GM18505 (cell line): ENCODE measurements around the gene SRP19.
"Not testable (repeated sequence)": the region's sequence is repeated elsewhere in the genome, so short reads cannot be mapped to it uniquely, and the experiment has no call there.

Source experiments
- ATAC-seq: cut with Tn5 transposase; IDR thresholded peaks from one replicate; pipeline ENCODE4 v1.9.1; 2021; ENCODE audit not compliant: unreplicated experiment
- POLR2A ChIP-seq: IDR thresholded peaks from 4 replicates; pipeline ENCODE4 v1.6.1; 2011; ENCODE audit warnings: borderline replicate concordance; ENCODE audit not compliant: insufficient read depth, insufficient read length; ENCODE audit errors: extremely low read depth

Gene SRP19

GRCh38 chr5:112854651-112855050 lies 6.4 kb upstream of the SRP19 start:
- TF ChIP-seq POLR2A, result no peak
- no peak for ATAC-seq

- TF ChIP-seq POLR2A, result no peak
- no peak for ATAC-seq
These were observed 3.2 kb upstream of the SRP19 start for GRCh38 chr5:112857866-112858265.

GRCh38 chr5:112860571-112860928 lies 537 bp upstream of the SRP19 start:
- not testable (repeated sequence) for ATAC-seq

- no peak for TF ChIP-seq POLR2A
- no peak for ATAC-seq
These were observed 525 bp downstream of the SRP19 start for GRCh38 chr5:112861638-112861985.

- no peak for TF ChIP-seq POLR2A
These were observed 998 bp downstream of the SRP19 start for GRCh38 chr5:112862085-112862484.

DNA sequence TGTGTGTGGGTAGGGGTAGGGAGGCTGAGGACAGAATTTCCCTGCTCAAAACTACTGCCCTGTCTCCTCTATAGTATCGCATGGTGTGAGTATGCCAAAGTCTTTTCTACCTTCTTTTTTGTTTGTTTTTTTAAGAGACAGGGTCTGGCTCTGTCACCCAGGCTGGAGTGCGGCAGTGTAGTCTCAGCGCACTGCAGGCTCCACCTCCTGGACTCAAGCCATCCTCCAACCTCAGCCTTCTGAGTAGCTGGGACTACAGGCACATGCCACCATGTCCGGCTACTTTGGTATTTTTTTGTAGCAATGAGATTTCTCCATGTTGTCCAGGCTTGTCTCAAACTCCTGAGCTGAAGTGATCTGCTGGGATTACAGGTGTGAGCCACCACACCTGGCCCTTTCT lies 2.5 kb downstream of the SRP19 start:
- ATAC-seq, result no peak
- TF ChIP-seq POLR2A, result no peak

More at GRCh38 chr5:112862085-112862484, 998 bp downstream of the SRP19 start:
- ATAC-seq, result no peak

- no peak for ATAC-seq
- no peak for TF ChIP-seq POLR2A
These were observed 4.0 kb downstream of the SRP19 start for GRCh38 chr5:112865128-112865527.

- no peak for TF ChIP-seq POLR2A
- no peak for ATAC-seq
These were observed 5.7 kb downstream of the SRP19 start for GRCh38 chr5:112866739-112867138.

- no peak for ATAC-seq
- TF ChIP-seq POLR2A, result no peak
These were observed 6.3 kb downstream of the SRP19 start for GRCh38 chr5:112867411-112867810.

DNA sequence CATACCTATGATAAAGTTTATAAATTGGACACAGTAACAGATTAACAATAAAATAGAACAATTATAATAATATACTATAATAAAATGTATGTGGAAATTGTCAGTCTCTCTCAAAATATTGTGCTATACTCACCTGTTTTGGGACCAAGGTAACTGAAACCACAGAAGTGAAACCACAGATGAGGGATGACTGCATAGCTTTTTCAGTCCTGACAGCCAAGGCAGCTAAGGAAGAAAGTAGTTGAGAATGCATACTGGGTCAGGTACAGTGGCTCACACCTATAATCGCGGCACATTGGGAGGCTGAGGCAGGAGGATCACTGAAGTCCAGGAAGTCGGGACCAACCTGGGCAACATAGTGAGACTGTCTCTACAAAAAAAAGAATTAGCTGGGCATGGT lies 8.9 kb downstream of the SRP19 start:
- no peak for TF ChIP-seq POLR2A
- peak; percentile 76 for ATAC-seq

GRCh38 chr5:112870966-112871365 lies 9.9 kb downstream of the SRP19 start:
- ATAC-seq, result no peak
- no peak for TF ChIP-seq POLR2A

GRCh38 chr5:112876362-112876761 lies 15.3 kb downstream of the SRP19 start:
- TF ChIP-seq POLR2A, result no peak
- no peak for ATAC-seq

GRCh38 chr5:112878101-112878500 lies 17.0 kb downstream of the SRP19 start:
- TF ChIP-seq POLR2A, result no peak

DNA sequence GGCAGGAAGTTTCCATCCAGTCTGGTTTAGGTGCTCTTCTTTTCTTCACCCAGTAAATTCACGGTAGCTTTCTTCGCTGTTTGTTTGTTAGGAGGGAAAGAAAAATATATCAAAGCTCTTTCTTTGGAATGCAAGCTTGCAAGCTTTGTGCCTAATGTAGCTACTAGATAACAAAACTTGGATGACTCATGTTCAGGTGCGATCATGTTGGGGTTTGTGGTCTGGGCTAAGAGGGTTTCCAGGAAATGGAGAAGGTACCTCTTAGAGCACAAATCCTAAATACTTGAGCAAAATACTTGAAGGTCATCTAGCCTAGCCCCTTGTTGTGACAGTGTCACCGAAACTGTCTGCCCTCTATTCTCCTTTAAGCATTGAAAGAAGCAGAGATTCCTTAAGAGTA lies 17.7 kb downstream of the SRP19 start:
- TF ChIP-seq POLR2A, result no peak
- ATAC-seq, result peak; percentile 72

More at GRCh38 chr5:112878101-112878500, 17.0 kb downstream of the SRP19 start:
- no peak for ATAC-seq

DNA sequence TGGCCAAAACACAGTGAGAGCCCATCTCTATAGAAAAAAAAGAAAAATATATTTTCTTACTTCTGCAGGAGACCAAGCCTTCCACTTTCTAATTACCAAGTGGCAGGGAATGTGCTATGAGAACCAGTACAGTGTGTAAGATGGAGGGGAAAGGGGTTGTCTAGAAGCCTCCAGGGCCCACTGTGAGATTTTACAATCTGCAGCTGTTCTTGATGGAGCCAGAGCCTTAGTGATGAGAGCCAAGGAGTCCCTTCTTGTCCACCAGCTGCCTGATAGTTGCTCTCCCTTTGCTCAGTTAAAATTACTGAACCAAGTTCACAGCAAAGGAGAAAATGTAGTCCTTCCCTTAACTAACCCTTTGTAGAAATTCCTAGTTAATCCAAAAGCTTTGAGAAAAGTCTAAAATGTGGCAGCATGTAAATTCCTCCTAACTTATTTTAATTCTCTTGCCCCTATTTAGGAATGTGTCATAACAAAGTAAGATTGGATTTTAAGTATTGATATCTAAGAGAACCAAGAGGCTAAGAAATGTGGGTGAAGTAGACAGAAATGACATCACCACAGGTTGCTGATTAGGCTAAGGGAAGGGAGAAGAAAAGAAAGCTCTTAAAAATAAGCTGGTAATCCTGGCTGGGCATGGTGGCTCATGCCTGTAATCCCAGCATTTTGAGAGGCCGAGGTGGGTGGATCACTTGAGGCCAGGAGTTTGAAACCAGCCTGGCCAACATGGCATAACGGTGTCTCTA lies 19.3 kb downstream of the SRP19 start:
- TF ChIP-seq POLR2A, result no peak
- no peak for ATAC-seq
